Measurements from ENCODE around the gene SPI1. TPM values are rescaled to one million over a fixed set of nuclear protein-coding genes. Genes with fewer than 3 reads are reported as not detected.

SPI1 gene
- total RNA-seq, 1 experiment from 2014 or later: not detected

- H3K9me3 Mint-ChIP-seq: no peaks in the 10 kb centered on the region
- Histone ChIP-seq H3K18ac (ENCODE audit: insufficient read length, low read depth, low read length) (no peak overlapping the region), H2BK12ac (ENCODE audit: insufficient read length, low read depth, low read length) (no peak overlapping the region), H4K8ac (replicated peaks; ENCODE audit: insufficient read length, low read depth, low read length) (no peak overlapping the region), H3K4me2 (ENCODE audit: insufficient read depth, insufficient read length, low read length) (no peak overlapping the region), H2BK120ac (ENCODE audit: low read depth, low read length, poor library complexity, severe bottlenecking) (no peak overlapping the region), H3K56ac (ENCODE audit: insufficient read length, low read depth, low read length) (no peak overlapping the region), H3K23ac (ENCODE audit: insufficient read length, low read depth, low read length) (no peak overlapping the region), H3K4me1 (ENCODE audit: insufficient read depth, low read length) (no peaks in the 10 kb centered on the region), H2BK5ac (ENCODE audit: insufficient read length, low read length) (no peak overlapping the region), H3K14ac (ENCODE audit: insufficient read depth, low read length) (no peak overlapping the region), H4K91ac (ENCODE audit: insufficient read length, low read depth, low read length) (no peak overlapping the region), H2AFZ (ENCODE audit: low read length) (no peak overlapping the region), H4K5ac (ENCODE audit: insufficient read length, low read depth, low read length) (no peak overlapping the region), H3K23me2 (ENCODE audit: insufficient read length, low read depth, low read length, poor library complexity, severe bottlenecking) (peaks cover 8% of the 10 kb centered on the region), H4K20me1 (ENCODE audit: control insufficient read depth, insufficient read depth, insufficient read length) (no peaks in the 10 kb centered on the region), H3K79me2 (ENCODE audit: insufficient read depth, low read length) (no peaks in the 10 kb centered on the region), H2BK15ac (ENCODE audit: low read depth, low read length) (no peak overlapping the region), H3K4ac (ENCODE audit: low read depth, low read length) (no peak overlapping the region), H3K27ac (ENCODE audit: insufficient read length, low read depth, low read length) (no peak overlapping the region), H3T11ph (ENCODE audit: low read length) (no peak overlapping the region), H3K9me3 (ENCODE audit: control insufficient read depth, low read depth, low read length) (no peaks in the 10 kb centered on the region), H3K27me3 (ENCODE audit: insufficient read depth, low read length) (no peaks in the 10 kb centered on the region), H3K9ac (ENCODE audit: extremely low read depth, insufficient read length, low read length) (no peak overlapping the region), H2AK5ac (ENCODE audit: insufficient read length, low read length) (no peak overlapping the region), H3K79me1 (ENCODE audit: insufficient read depth, low read depth, low read length, poor library complexity, severe bottlenecking) (no peaks in the 10 kb centered on the region), H2BK20ac (ENCODE audit: low read depth, low read length, poor library complexity, severe bottlenecking) (no peak overlapping the region)
- peaks cover 12 to 32% (median 24%) of the 10 kb centered on the region in 3 experiments; a peak in 6 of 7 replicates for H3K36me3 Mint-ChIP-seq (ENCODE audit: insufficient read depth in 1 of 3, low read depth in 3 of 3)
- no peak overlapping the region; a peak in 1 of 7 replicates for H3K27ac Mint-ChIP-seq
- no peaks in the 10 kb centered on the region for H3K27me3 Mint-ChIP-seq (ENCODE audit: low read depth)
- WGBS (ENCODE audit: extremely low coverage, insufficient read length, low lambda C conversion rate): no CpG with 5 or more reads among the region's 13 CpGs
- no peak for DNase-seq
- peaks cover 7 to 14% of the 10 kb centered on the region in 2 experiments; a peak in 3 of 4 replicates for H3K4me1 Mint-ChIP-seq
- no peak overlapping the region for H3K4me3 Mint-ChIP-seq
- no peak for TF ChIP-seq CTCF (conservative IDR thresholded peaks at IDR 0.05)
Measured at GRCh38 chr11:47413351-47413750, 35.0 kb upstream of the SPI1 start.
